ENCODE results near the gene PSME4. TPM values are rescaled to one million over a fixed set of nuclear protein-coding genes. Genes with fewer than 3 reads are reported as not detected.
A peak's percentile ranks its signal among the peaks of the same experiment; 100 is the strongest.

The PSME4 gene
- total and polyA plus RNA-seq, 2 experiments from 2014 or later, result 44.7 to 98.6 TPM

DNA sequence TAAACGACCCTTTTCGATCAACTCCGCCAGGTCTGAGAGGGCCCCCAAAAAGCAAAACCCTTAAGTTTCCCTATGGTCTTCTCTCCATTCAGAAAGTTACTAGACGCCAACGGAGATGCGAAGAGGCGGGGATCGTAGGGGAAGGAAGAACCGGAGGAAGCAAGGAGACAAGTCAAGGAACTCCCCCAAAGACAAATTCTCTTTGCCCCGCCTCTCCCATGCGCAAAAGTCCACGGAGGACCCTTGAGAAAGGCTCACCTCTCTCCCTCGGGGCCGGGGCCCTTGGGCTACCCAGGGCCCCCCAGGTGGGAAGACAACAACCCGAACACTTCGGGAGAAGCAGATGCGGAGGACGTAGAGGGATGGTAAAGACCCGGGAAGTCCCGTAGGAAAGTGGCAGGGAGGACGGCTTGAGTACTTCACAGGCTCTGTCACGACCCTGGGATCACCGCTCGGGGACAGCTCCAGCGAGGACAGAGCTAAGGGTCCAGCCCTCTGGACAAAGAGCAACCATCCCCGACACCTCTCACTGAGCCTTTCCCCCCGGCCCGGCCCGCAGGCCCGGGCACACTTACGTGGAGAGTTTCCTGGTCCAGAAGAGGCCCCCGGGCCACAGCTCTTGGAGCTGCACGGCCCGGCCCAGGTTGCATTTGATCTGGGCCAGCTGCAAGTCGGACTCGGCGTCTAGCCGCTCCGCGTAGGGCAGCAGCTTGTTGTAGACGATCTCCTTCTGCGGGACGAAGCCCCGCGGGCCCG is 647 bp downstream of the PSME4 start (continued):
- TF ChIP-seq, protein P1, sequence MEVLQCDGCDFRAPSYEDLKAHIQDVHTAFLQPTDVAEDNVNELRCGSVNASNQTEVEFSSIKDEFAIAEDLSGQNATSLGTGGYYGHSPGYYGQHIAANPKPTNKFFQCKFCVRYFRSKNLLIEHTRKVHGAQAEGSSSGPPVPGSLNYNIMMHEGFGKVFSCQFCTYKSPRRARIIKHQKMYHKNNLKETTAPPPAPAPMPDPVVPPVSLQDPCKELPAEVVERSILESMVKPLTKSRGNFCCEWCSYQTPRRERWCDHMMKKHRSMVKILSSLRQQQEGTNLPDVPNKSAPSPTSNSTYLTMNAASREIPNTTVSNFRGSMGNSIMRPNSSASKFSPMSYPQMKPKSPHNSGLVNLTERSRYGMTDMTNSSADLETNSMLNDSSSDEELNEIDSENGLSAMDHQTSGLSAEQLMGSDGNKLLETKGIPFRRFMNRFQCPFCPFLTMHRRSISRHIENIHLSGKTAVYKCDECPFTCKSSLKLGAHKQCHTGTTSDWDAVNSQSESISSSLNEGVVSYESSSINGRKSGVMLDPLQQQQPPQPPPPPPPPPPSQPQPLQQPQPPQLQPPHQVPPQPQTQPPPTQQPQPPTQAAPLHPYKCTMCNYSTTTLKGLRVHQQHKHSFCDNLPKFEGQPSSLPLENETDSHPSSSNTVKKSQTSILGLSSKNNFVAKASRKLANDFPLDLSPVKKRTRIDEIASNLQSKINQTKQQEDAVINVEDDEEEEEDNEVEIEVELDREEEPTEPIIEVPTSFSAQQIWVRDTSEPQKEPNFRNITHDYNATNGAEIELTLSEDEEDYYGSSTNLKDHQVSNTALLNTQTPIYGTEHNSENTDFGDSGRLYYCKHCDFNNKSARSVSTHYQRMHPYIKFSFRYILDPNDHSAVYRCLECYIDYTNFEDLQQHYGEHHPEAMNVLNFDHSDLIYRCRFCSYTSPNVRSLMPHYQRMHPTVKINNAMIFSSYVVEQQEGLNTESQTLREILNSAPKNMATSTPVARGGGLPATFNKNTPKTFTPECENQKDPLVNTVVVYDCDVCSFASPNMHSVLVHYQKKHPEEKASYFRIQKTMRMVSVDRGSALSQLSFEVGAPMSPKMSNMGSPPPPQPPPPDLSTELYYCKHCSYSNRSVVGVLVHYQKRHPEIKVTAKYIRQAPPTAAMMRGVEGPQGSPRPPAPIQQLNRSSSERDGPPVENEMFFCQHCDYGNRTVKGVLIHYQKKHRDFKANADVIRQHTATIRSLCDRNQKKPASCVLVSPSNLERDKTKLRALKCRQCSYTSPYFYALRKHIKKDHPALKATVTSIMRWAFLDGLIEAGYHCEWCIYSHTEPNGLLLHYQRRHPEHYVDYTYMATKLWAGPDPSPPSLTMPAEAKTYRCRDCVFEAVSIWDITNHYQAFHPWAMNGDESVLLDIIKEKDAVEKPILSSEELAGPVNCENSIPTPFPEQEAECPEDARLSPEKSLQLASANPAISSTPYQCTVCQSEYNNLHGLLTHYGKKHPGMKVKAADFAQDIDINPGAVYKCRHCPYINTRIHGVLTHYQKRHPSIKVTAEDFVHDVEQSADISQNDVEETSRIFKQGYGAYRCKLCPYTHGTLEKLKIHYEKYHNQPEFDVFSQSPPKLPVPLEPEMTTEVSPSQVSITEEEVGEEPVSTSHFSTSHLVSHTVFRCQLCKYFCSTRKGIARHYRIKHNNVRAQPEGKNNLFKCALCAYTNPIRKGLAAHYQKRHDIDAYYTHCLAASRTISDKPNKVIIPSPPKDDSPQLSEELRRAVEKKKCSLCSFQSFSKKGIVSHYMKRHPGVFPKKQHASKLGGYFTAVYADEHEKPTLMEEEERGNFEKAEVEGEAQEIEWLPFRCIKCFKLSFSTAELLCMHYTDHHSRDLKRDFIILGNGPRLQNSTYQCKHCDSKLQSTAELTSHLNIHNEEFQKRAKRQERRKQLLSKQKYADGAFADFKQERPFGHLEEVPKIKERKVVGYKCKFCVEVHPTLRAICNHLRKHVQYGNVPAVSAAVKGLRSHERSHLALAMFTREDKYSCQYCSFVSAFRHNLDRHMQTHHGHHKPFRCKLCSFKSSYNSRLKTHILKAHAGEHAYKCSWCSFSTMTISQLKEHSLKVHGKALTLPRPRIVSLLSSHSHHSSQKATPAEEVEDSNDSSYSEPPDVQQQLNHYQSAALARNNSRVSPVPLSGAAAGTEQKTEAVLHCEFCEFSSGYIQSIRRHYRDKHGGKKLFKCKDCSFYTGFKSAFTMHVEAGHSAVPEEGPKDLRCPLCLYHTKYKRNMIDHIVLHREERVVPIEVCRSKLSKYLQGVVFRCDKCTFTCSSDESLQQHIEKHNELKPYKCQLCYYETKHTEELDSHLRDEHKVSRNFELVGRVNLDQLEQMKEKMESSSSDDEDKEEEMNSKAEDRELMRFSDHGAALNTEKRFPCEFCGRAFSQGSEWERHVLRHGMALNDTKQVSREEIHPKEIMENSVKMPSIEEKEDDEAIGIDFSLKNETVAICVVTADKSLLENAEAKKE (CRISPR knock-in tag; IDR thresholded peaks at IDR 0.05), result no peak
- TF ChIP-seq, protein P2, sequence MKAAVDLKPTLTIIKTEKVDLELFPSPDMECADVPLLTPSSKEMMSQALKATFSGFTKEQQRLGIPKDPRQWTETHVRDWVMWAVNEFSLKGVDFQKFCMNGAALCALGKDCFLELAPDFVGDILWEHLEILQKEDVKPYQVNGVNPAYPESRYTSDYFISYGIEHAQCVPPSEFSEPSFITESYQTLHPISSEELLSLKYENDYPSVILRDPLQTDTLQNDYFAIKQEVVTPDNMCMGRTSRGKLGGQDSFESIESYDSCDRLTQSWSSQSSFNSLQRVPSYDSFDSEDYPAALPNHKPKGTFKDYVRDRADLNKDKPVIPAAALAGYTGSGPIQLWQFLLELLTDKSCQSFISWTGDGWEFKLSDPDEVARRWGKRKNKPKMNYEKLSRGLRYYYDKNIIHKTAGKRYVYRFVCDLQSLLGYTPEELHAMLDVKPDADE (IDR thresholded peaks at IDR 0.05), result no peak

DNA sequence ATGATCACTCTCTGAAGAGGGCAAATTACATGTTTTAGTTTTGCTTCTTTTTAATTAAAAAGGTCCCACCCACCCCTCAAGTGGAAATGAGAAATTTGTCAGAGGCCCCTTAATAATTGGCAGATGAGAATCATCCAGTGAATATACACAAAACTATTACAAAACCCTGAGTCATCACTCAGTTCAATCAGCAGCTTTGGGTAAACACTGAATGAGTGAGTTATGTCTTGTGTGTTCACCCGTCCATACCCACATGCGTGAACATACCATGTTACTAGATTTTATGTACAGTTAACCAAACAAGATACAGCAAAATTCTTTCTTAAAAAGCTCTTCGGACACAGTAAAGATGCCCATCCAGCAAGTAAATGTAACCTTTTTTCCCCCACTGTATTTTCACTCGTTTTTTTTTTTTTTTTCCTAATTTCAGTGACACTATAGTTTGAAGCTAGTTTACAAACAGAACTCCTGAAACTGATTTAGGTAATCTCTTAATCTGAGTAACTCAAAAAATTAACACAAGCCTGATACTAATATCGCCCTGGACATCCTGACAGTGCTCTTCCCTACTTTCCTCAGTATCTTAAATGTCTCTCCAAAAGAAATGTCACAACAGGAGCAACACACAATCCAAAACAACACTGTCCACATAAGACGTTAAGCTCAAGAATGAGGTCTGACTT is 1.4 kb downstream of the PSME4 start:
- Histone ChIP-seq H3K9me2 (ENCODE audit: insufficient read depth) (no peaks in the 10 kb centered on the region), H3K79me2 (replicated peaks; ENCODE audit: insufficient read depth) (peaks cover 61% of the 10 kb centered on the region), H3K36me3 (ENCODE audit: insufficient read depth) (no peaks in the 10 kb centered on the region), H3K4me1 (ENCODE audit: insufficient read depth) (peaks cover 24% of the 10 kb centered on the region), H3K27ac (ENCODE audit: low read depth) (no peak overlapping the region), H2AFZ (no peak overlapping the region), H4K20me1 (replicated peaks; ENCODE audit: insufficient read depth) (peaks cover 22% of the 10 kb centered on the region), H3F3A (replicated peaks; ENCODE audit: low read depth) (0 out of 2 replicates have a peak, but pooled peaks cover 4% of the 10 kb centered on the region), H3K4me3 (peak overlapping the region; percentile 65), H3K27me3 (ENCODE audit: insufficient read depth) (no peaks in the 10 kb centered on the region), H3K4me2 (peak overlapping the region; percentile 99)
- H3K27me3 Mint-ChIP-seq (ENCODE audit: insufficient read depth, low read depth, poor library complexity), result peaks cover 6% of the 10 kb centered on the region
- no peaks in the 10 kb centered on the region for H3K9me3 Mint-ChIP-seq
- TF ChIP-seq, protein P2 (IDR thresholded peaks at IDR 0.05), result no peak
- TF ChIP-seq POLR2AphosphoS5 (IDR thresholded peaks at IDR 0.05; ENCODE audit: low read depth) (no peak), ZNF331 (CRISPR knock-in tag; IDR thresholded peaks at IDR 0.05; ENCODE audit: low read depth) (no peak), JUNB (IDR thresholded peaks at IDR 0.05; ENCODE audit: unreplicated experiment) (no peak), STAT1 (IDR thresholded peaks at IDR 0.05; ENCODE audit: unreplicated experiment) (no peak), EZH2 (IDR thresholded peaks at IDR 0.05; ENCODE audit: low read depth, unreplicated experiment) (no peak)
- TF ChIP-seq, protein P3, sequence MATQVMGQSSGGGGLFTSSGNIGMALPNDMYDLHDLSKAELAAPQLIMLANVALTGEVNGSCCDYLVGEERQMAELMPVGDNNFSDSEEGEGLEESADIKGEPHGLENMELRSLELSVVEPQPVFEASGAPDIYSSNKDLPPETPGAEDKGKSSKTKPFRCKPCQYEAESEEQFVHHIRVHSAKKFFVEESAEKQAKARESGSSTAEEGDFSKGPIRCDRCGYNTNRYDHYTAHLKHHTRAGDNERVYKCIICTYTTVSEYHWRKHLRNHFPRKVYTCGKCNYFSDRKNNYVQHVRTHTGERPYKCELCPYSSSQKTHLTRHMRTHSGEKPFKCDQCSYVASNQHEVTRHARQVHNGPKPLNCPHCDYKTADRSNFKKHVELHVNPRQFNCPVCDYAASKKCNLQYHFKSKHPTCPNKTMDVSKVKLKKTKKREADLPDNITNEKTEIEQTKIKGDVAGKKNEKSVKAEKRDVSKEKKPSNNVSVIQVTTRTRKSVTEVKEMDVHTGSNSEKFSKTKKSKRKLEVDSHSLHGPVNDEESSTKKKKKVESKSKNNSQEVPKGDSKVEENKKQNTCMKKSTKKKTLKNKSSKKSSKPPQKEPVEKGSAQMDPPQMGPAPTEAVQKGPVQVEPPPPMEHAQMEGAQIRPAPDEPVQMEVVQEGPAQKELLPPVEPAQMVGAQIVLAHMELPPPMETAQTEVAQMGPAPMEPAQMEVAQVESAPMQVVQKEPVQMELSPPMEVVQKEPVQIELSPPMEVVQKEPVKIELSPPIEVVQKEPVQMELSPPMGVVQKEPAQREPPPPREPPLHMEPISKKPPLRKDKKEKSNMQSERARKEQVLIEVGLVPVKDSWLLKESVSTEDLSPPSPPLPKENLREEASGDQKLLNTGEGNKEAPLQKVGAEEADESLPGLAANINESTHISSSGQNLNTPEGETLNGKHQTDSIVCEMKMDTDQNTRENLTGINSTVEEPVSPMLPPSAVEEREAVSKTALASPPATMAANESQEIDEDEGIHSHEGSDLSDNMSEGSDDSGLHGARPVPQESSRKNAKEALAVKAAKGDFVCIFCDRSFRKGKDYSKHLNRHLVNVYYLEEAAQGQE (IDR thresholded peaks at IDR 0.05; ENCODE audit: unreplicated experiment), result no peak
- H3K4me3 Mint-ChIP-seq, result peak overlapping the region; percentile 91
- H3K36me3 Mint-ChIP-seq (ENCODE audit: low read depth), result no peaks in the 10 kb centered on the region; the same call in 1 of the 3 replicates
- DNase-seq (ENCODE audit: low spot score), result no peak
- no peak for ATAC-seq
- peak overlapping the region; percentile 86 for H3K27ac Mint-ChIP-seq
- H3K4me1 Mint-ChIP-seq, result peaks cover 26% of the 10 kb centered on the region

All from GM23338 (cell line).